ENCODE results near the gene PAX1. TPM values are rescaled to one million over a fixed set of nuclear protein-coding genes. Genes with fewer than 3 reads are reported as not detected.

PAX1 gene
- total RNA-seq, 2 donors from 2014 or later = not detected

- Histone ChIP-seq H3K4me3 (no peak overlapping the region), H3K9ac (ENCODE audit: low read depth in 2 of 2, low read length in 2 of 2) (no peak overlapping the region), H3K9me3 (no peaks in the 10 kb centered on the region), H3K4me1 (no peaks in the 10 kb centered on the region), H3K27ac (no peak overlapping the region), H3K27me3 (no peaks in the 10 kb centered on the region), H3K36me3 (no peaks in the 10 kb centered on the region)
- no peak for DNase-seq
- no peak for TF ChIP-seq CTCF (IDR thresholded peaks at IDR 0.05)
- intact Hi-C loops (cut with DNase I) = no loop called here
Measured at GRCh38 chr20:21681922-21682318, 23.5 kb upstream of the PAX1 start.

GRCh38 chr20:21682521-21682954, 22.9 kb upstream of the PAX1 start:
- Histone ChIP-seq H3K9me3 (no peaks in the 10 kb centered on the region), H3K36me3 (no peaks in the 10 kb centered on the region), H3K4me1 (no peaks in the 10 kb centered on the region), H3K4me3 (no peak overlapping the region), H3K9ac (ENCODE audit: low read depth in 2 of 2, low read length in 2 of 2) (no peak overlapping the region), H3K27me3 (no peaks in the 10 kb centered on the region), H3K27ac (no peak overlapping the region)
- intact Hi-C loops (cut with DNase I) = no loop called here
- TF ChIP-seq CTCF (IDR thresholded peaks at IDR 0.05) = no peak
- no peak for DNase-seq

- Histone ChIP-seq H3K27ac (no peak overlapping the region), H3K9me3 (no peaks in the 10 kb centered on the region), H3K36me3 (no peaks in the 10 kb centered on the region), H3K9ac (ENCODE audit: low read depth in 2 of 2, low read length in 2 of 2) (no peak overlapping the region), H3K4me1 (no peaks in the 10 kb centered on the region), H3K27me3 (no peaks in the 10 kb centered on the region), H3K4me3 (no peak overlapping the region)
- no peak for TF ChIP-seq CTCF (IDR thresholded peaks at IDR 0.05)
- intact Hi-C loops (cut with DNase I) = no loop called here
- DNase-seq = no peak
Measured at GRCh38 chr20:21684671-21685070, 20.8 kb upstream of the PAX1 start.

- no peak overlapping the region for H3K27ac ChIP-seq
- no peaks in the 10 kb centered on the region for H3K36me3 ChIP-seq
- no peak overlapping the region for H3K9ac ChIP-seq (ENCODE audit: low read depth in 2 of 2, low read length in 2 of 2)
- H3K4me1 ChIP-seq = no peaks in the 10 kb centered on the region
- no peak for TF ChIP-seq CTCF (IDR thresholded peaks at IDR 0.05)
- no peak for DNase-seq
- no peak overlapping the region for H3K4me3 ChIP-seq
- intact Hi-C loops (cut with DNase I) = no loop called here
- no peaks in the 10 kb centered on the region for H3K27me3 ChIP-seq
- no peaks in the 10 kb centered on the region for H3K9me3 ChIP-seq
Measured at GRCh38 chr20:21685981-21686380, 19.5 kb upstream of the PAX1 start.

GRCh38 chr20:21693322-21693721, 12.1 kb upstream of the PAX1 start:
- Histone ChIP-seq H3K36me3 (no peaks in the 10 kb centered on the region), H3K4me3 (no peak overlapping the region), H3K27me3 (no peaks in the 10 kb centered on the region), H3K4me1 (no peaks in the 10 kb centered on the region), H3K9ac (ENCODE audit: low read depth in 2 of 2, low read length in 2 of 2) (no peak overlapping the region), H3K9me3 (no peaks in the 10 kb centered on the region), H3K27ac (no peak overlapping the region)
- intact Hi-C loops (cut with DNase I) = no loop called here
- TF ChIP-seq CTCF (IDR thresholded peaks at IDR 0.05) = no peak
- DNase-seq = no peak

Data from colonic mucosa (tissue), 4 donors.